Aorta (tissue), 5 donors: Measurements from ENCODE around the gene PTPRD. TPM values are rescaled to one million over a fixed set of nuclear protein-coding genes. Genes with fewer than 3 reads are reported as not detected.

ENCODE experiments used
- ATAC-seq: fragments of 200-7000 bp; cut with Tn5 transposase; one replicate; pipeline ENCODE4 v1.9.1; 2022; ENCODE audit warnings: moderate library complexity; ENCODE audit not compliant: low FRiP score
- DNase-seq, 2 donors: peaks; one replicate each; pipeline ENCODE4 v3.0.0-alpha.2; 2020
- H3K27ac ChIP-seq, 2 donors: one replicate each; pipeline ENCODE4 v1.5.1; 2013; ENCODE audit warnings: low read length in 2 of 2, mild to moderate bottlenecking in 2 of 2, moderate library complexity in 2 of 2, control low read depth in 1 of 2, inconsistent platforms in 1 of 2, low read depth in 1 of 2
- H3K27me3 ChIP-seq, 2 donors: one replicate each; pipeline ENCODE4 v1.6.1; 2013; ENCODE audit warnings: control low read depth in 1 of 2, low read length in 1 of 2, mild to moderate bottlenecking in 1 of 2, moderate library complexity in 1 of 2; ENCODE audit not compliant: insufficient read depth in 2 of 2, control insufficient read depth in 1 of 2
- H3K36me3 ChIP-seq, 2 donors: one replicate each; pipeline ENCODE4 v1.6.1; 2013; ENCODE audit warnings: control low read depth in 1 of 2, low read length in 1 of 2, mild to moderate bottlenecking in 1 of 2; ENCODE audit not compliant: insufficient read depth in 2 of 2, control insufficient read depth in 1 of 2
- H3K4me1 ChIP-seq, 2 donors: one replicate each; pipeline ENCODE4 v1.6.1; 2013; ENCODE audit warnings: low read length in 2 of 2, control low read depth in 1 of 2, mild to moderate bottlenecking in 1 of 2, moderate library complexity in 1 of 2; ENCODE audit not compliant: insufficient read depth in 2 of 2, control insufficient read depth in 1 of 2
- H3K4me3 ChIP-seq, 2 donors: one replicate each; pipeline ENCODE4 v1.5.1; 2013; ENCODE audit warnings: low read length in 2 of 2, control low read depth in 1 of 2, mild to moderate bottlenecking in 1 of 2
- H3K9me3 ChIP-seq: one replicate; pipeline ENCODE4 v1.6.1; 2013; ENCODE audit warnings: mild to moderate bottlenecking, low read length; ENCODE audit not compliant: control insufficient read depth
- WGBS, 2 donors: extraction: QIAGEN DNeasy Blood & Tissue Kit; methylation state at CpG; one replicate each; pipeline ENCODE4 v1.1.7; 2013; 5-methylcytosine and 5-hydroxymethylcytosine counted together
- intact Hi-C, 2 donors: fragments of 100-400 bp; cut with DNase I; formaldehyde crosslinking; loops; one replicate each; pipeline versions ENCODE4 v1.14.2 to v1.15.0; 2022
- polyA plus RNA-seq, 2 donors: library from polyadenylated mRNA; stranded (reverse); fragments of 200-250 nt; gene quantifications; one replicate each; pipeline ENCODE4 v1.2.3, GENCODE V29; 2013
- total RNA-seq, 2 donors: library from RNA; stranded (reverse); fragmentation: NEBNext Ultra II Directional; extraction: Animal tissue kit (Norgen Biotek cat#: 25700); gene quantifications; one replicate each; pipeline ENCODE4 v1.2.1, GENCODE V29; 2021
- donor health status: healthy with polysubstance abuse.
- donor health status: Bipolar disorder and iron deficiency.
- donor health status: DM: no; HTN: no; CAD: no.
- donor health status: DM: no; HTN: no; CAD: no.
- donor health status: DM: yes; HTN: yes; CAD: no.

PTPRD gene
- total and polyA plus RNA-seq, 4 donors: 1.5 to 92.0 (median 29.4) TPM

- no peaks in the 10 kb centered on the region for H3K36me3 ChIP-seq
- intact Hi-C loops: loop anchor here (10.0 kb wide), 2 partner anchors 56 to 74 kb away; no protein-coding TSS in a partner anchor
- H3K9me3 ChIP-seq: no peaks in the 10 kb centered on the region
- DNase-seq (no peak), ATAC-seq (no peak)
- WGBS, 2 donors: 79 to 85% methylated on average over 2 of the region's 2 CpGs
- H3K4me3 ChIP-seq: no peak overlapping the region
- H3K27me3 ChIP-seq: no peaks in the 10 kb centered on the region
- H3K27ac ChIP-seq: no peak overlapping the region
- H3K4me1 ChIP-seq: no peaks in the 10 kb centered on the region
Observed at GRCh38 chr9:10230512-10230911, 382.3 kb downstream of the PTPRD start.

GRCh38 chr9:10228082-10228481, 384.7 kb downstream of the PTPRD start:
- no peak overlapping the region for H3K27ac ChIP-seq
- WGBS, 2 donors: 33 to 55% methylated on average over 1 of the region's 1 CpG
- no peaks in the 10 kb centered on the region for H3K4me1 ChIP-seq
- intact Hi-C loops: no loop called here
- H3K9me3 ChIP-seq: no peaks in the 10 kb centered on the region
- DNase-seq (no peak), ATAC-seq (no peak)
- H3K36me3 ChIP-seq: no peaks in the 10 kb centered on the region
- H3K4me3 ChIP-seq: no peak overlapping the region
- no peaks in the 10 kb centered on the region for H3K27me3 ChIP-seq

GRCh38 chr9:10226996-10227395, 385.8 kb downstream of the PTPRD start:
- ATAC-seq (no peak), DNase-seq (no peak)
- no peaks in the 10 kb centered on the region for H3K36me3 ChIP-seq
- no peak overlapping the region for H3K27ac ChIP-seq
- no peak overlapping the region for H3K4me3 ChIP-seq
- intact Hi-C loops: no loop called here
- WGBS, 2 donors: 79 to 83% methylated on average over 4 of the region's 4 CpGs
- no peaks in the 10 kb centered on the region for H3K9me3 ChIP-seq
- H3K27me3 ChIP-seq: no peaks in the 10 kb centered on the region
- no peaks in the 10 kb centered on the region for H3K4me1 ChIP-seq

- ATAC-seq (no peak), DNase-seq (no peak)
- 56 to 70% methylated on average over 3 of the region's 3 CpGs for WGBS, 2 donors
- no peaks in the 10 kb centered on the region for H3K9me3 ChIP-seq
- no peak overlapping the region for H3K27ac ChIP-seq
- H3K4me3 ChIP-seq: no peak overlapping the region
- intact Hi-C loops: no loop called here
- H3K36me3 ChIP-seq: no peaks in the 10 kb centered on the region
- no peaks in the 10 kb centered on the region for H3K4me1 ChIP-seq
- H3K27me3 ChIP-seq: no peaks in the 10 kb centered on the region
Observed at GRCh38 chr9:10212702-10213101, 400.1 kb downstream of the PTPRD start.

- H3K27ac ChIP-seq: no peak overlapping the region
- H3K27me3 ChIP-seq: no peaks in the 10 kb centered on the region
- intact Hi-C loops: no loop called here
- 38 to 41% methylated on average over 3 of the region's 3 CpGs for WGBS, 2 donors
- H3K4me1 ChIP-seq: no peaks in the 10 kb centered on the region
- DNase-seq: no peak
- no peaks in the 10 kb centered on the region for H3K36me3 ChIP-seq
- no peaks in the 10 kb centered on the region for H3K9me3 ChIP-seq
- H3K4me3 ChIP-seq: peak overlapping the region; percentile 10 to 26
- no peak for ATAC-seq
Observed at GRCh38 chr9:10208691-10209069, 404.1 kb downstream of the PTPRD start.

GRCh38 chr9:10204276-10204675, 408.5 kb downstream of the PTPRD start:
- H3K36me3 ChIP-seq: no peaks in the 10 kb centered on the region
- H3K4me1 ChIP-seq: no peaks in the 10 kb centered on the region
- H3K27ac ChIP-seq: no peak overlapping the region
- WGBS, 2 donors: 81% methylated on average over 1 of the region's 1 CpG
- ATAC-seq (no peak), DNase-seq (no peak)
- no peaks in the 10 kb centered on the region for H3K9me3 ChIP-seq
- no peaks in the 10 kb centered on the region for H3K27me3 ChIP-seq
- H3K4me3 ChIP-seq: no peak overlapping the region
- intact Hi-C loops: no loop called here

- no peaks in the 10 kb centered on the region for H3K36me3 ChIP-seq
- no peaks in the 10 kb centered on the region for H3K4me1 ChIP-seq
- intact Hi-C loops: loop anchor here in 1 of 2 donors (10.0 kb wide), 1 partner anchor 61 kb away; no protein-coding TSS in a partner anchor
- no peak overlapping the region for H3K4me3 ChIP-seq
- ATAC-seq: no peak
- no peaks in the 10 kb centered on the region for H3K27me3 ChIP-seq
- DNase-seq: no peak
- H3K9me3 ChIP-seq: no peaks in the 10 kb centered on the region
- WGBS, 2 donors: 78 to 95% methylated on average over 1 of the region's 1 CpG
- no peak overlapping the region for H3K27ac ChIP-seq
Observed at GRCh38 chr9:10173561-10173960, 439.2 kb downstream of the PTPRD start.

GRCh38 chr9:10172476-10172875, 440.3 kb downstream of the PTPRD start:
- Histone ChIP-seq H3K9me3 (no peaks in the 10 kb centered on the region), H3K27me3 (no peaks in the 10 kb centered on the region), H3K36me3 (no peaks in the 10 kb centered on the region), H3K4me3 (no peak overlapping the region), H3K4me1 (no peaks in the 10 kb centered on the region), H3K27ac (no peak overlapping the region)
- no peak for DNase-seq
- 70 to 81% methylated on average over 2 of the region's 2 CpGs for WGBS, 2 donors
- intact Hi-C loops: loop anchor here in 1 of 2 donors (10.0 kb wide), 1 partner anchor 62 kb away; no protein-coding TSS in a partner anchor
- ATAC-seq: no peak

- H3K9me3 ChIP-seq: no peaks in the 10 kb centered on the region
- intact Hi-C loops: no loop called here
- no peak for ATAC-seq
- WGBS, 2 donors: 33 to 42% methylated on average over 1 of the region's 1 CpG
- H3K36me3 ChIP-seq: no peaks in the 10 kb centered on the region
- H3K4me1 ChIP-seq: no peaks in the 10 kb centered on the region
- no peak overlapping the region for H3K4me3 ChIP-seq
- DNase-seq: no peak
- H3K27me3 ChIP-seq: no peaks in the 10 kb centered on the region
- H3K27ac ChIP-seq: no peak overlapping the region
Observed at GRCh38 chr9:10168241-10168640, 444.6 kb downstream of the PTPRD start.
